Ovary (tissue), 9 donors: ENCODE results near the gene LCE1F. TPM values are rescaled to one million over a fixed set of nuclear protein-coding genes. Genes with fewer than 3 reads are reported as not detected.

Source experiments
- DNase-seq, 5 donors: peaks; one replicate each; pipeline ENCODE4 v3.0.0-alpha.2; 2019 to 2020
- H3K27ac ChIP-seq, 2 donors: fragments of 200-600 bp; one replicate each; pipeline versions ENCODE4 v1.5.1 to v1.8.0; 2019 to 2022
- H3K27me3 ChIP-seq: fragments of 200-600 bp; one replicate; pipeline ENCODE4 v1.8.0; 2022
- H3K36me3 ChIP-seq: fragments of 200-600 bp; sonication (generic); one replicate; pipeline ENCODE4 v1.5.1; 2019
- H3K4me1 ChIP-seq: one replicate; pipeline ENCODE4 v1.8.1; 2013; ENCODE audit warnings: mild to moderate bottlenecking, moderate library complexity; ENCODE audit not compliant: insufficient read depth
- H3K4me3 ChIP-seq: fragments of 200-600 bp; sonication (generic); one replicate; pipeline ENCODE4 v1.5.1; 2017
- H3K9me3 ChIP-seq, 2 donors: fragments of 200-600 bp in 1 of 2; sonication (generic) in 1 of 2; one replicate each; pipeline versions ENCODE4 v1.5.1 to v1.8.1; 2013 to 2019; ENCODE audit warnings: mild to moderate bottlenecking in 1 of 2, moderate library complexity in 1 of 2
- CTCF ChIP-seq, 3 donors: fragments of 450-650 bp in 2 of 3; fragments of 200-600 bp in 1 of 3; IDR thresholded peaks; one replicate each; pipeline versions ENCODE4 v1.5.1 to v1.8.0; 2016 to 2022; ENCODE audit warnings: antibody characterized with exemption in 3 of 3, mild to moderate bottlenecking in 1 of 3
- EP300 ChIP-seq: sonication (generic); formaldehyde crosslinking; IDR thresholded peaks from one replicate; pipeline ENCODE4 v1.6.1; 2017; ENCODE audit warnings: antibody characterized with exemption
- POLR2A ChIP-seq: fragments of 450-650 bp; IDR thresholded peaks from one replicate; pipeline ENCODE4 v1.6.1; 2017; ENCODE audit warnings: antibody characterized with exemption, mild to moderate bottlenecking, moderate library complexity
- WGBS, 3 donors: extraction: QIAGEN DNeasy Blood & Tissue Kit in 1 of 3; methylation state at CpG; one replicate each; pipeline versions ENCODE4 v1.1.5 to v1.1.7; 2013 to 2017; 5-methylcytosine and 5-hydroxymethylcytosine counted together
- intact Hi-C, 4 donors: fragments of 100-400 bp; cut with DNase I; formaldehyde crosslinking; loops; one replicate each; pipeline versions ENCODE4 v1.11.0 to v1.15.1; 2022 to 2023
- polyA plus RNA-seq, 2 donors: library from polyadenylated mRNA; stranded (reverse); fragments of 200-250 nt in 1 of 2; fragments of 350-450 nt in 1 of 2; fragmentation: Illumina TruSeq in 1 of 2; extraction: RNeasy Lipid Tissue Mini Kit (QIAGEN cat#74804) in 1 of 2; gene quantifications; one replicate each; pipeline ENCODE4 v1.2.3, GENCODE V29; 2013 to 2014
- total RNA-seq, 7 donors: library from RNA; depleted of rRNA in 2 of 7; stranded (reverse); fragments of >200 nt in 2 of 7; fragmentation: NEBNext Ultra II Directional in 3 of 7; extraction: Animal tissue kit (Norgen Biotek cat#: 25700) in 3 of 7; gene quantifications; one replicate each; pipeline versions ENCODE4 v1.1.0 to v1.2.4, GENCODE V29; 2016 to 2023
- donor health status: DM: no; HTN: no; CAD: no; lungs with moderate emphysema.
- donor health status: DM: no; HTN: no; CAD: no.
- donor health status: Bipolar disorder and iron deficiency.
- donor health status: DM: yes; HTN: yes; CAD: no.
- donor health status: DM: no; HTN: no; CAD: no.
- donor health status: DM: yes; HTN: yes; CAD: no.

LCE1F gene
- total and polyA plus RNA-seq, 9 donors: not detected

GRCh38 chr1:152770411-152770810 lies 4.5 kb upstream of the LCE1F start:
- TF ChIP-seq CTCF (IDR thresholded peaks at IDR 0.05) (no peak), POLR2A (no peak), EP300 (no peak)
- DNase-seq: no peak
- H3K9me3 ChIP-seq: no peaks in the 10 kb centered on the region
- H3K4me3 ChIP-seq: no peak overlapping the region
- no peaks in the 10 kb centered on the region for H3K27me3 ChIP-seq
- intact Hi-C loops: no loop called here
- no peak overlapping the region for H3K27ac ChIP-seq
- no peaks in the 10 kb centered on the region for H3K4me1 ChIP-seq
- 67 to 85% (median 75%) methylated on average over 1 of the region's 1 CpG for WGBS, 3 donors
- no peaks in the 10 kb centered on the region for H3K36me3 ChIP-seq

- H3K27ac ChIP-seq: no peak overlapping the region
- 67 to 76% (median 76%) methylated on average over 10 to 11 of the region's 11 CpGs for WGBS, 3 donors
- no peaks in the 10 kb centered on the region for H3K27me3 ChIP-seq
Observed at GRCh38 chr1:152776361-152776760, 1.4 kb downstream of the LCE1F start.

GRCh38 chr1:152777510-152778137 lies 2.7 kb downstream of the LCE1F start:
- TF ChIP-seq CTCF (IDR thresholded peaks at IDR 0.05) (no peak), EP300 (no peak), POLR2A (no peak)
- no peak overlapping the region for H3K4me3 ChIP-seq
- no peaks in the 10 kb centered on the region for H3K4me1 ChIP-seq
- H3K36me3 ChIP-seq: no peaks in the 10 kb centered on the region
- DNase-seq: no peak
- H3K9me3 ChIP-seq: no peaks in the 10 kb centered on the region
- 58 to 73% (median 67%) methylated on average over 4 of the region's 4 CpGs for WGBS, 3 donors
- intact Hi-C loops: no loop called here
- no peaks in the 10 kb centered on the region for H3K27me3 ChIP-seq
- H3K27ac ChIP-seq: no peak overlapping the region

More at GRCh38 chr1:152776361-152776760, 1.4 kb downstream of the LCE1F start:
- no peak overlapping the region for H3K4me3 ChIP-seq
- no peak for DNase-seq
- TF ChIP-seq EP300 (no peak), CTCF (IDR thresholded peaks at IDR 0.05) (no peak), POLR2A (no peak)
- no peaks in the 10 kb centered on the region for H3K36me3 ChIP-seq
- H3K4me1 ChIP-seq: no peaks in the 10 kb centered on the region
- intact Hi-C loops: no loop called here
- H3K9me3 ChIP-seq: no peaks in the 10 kb centered on the region

- Histone ChIP-seq H3K4me1 (no peaks in the 10 kb centered on the region), H3K27me3 (no peaks in the 10 kb centered on the region), H3K4me3 (no peak overlapping the region), H3K27ac (no peak overlapping the region), H3K9me3 (no peaks in the 10 kb centered on the region), H3K36me3 (no peaks in the 10 kb centered on the region)
- WGBS, 3 donors: 67 to 81% (median 78%) methylated on average over 2 of the region's 2 CpGs
- TF ChIP-seq EP300 (no peak), POLR2A (no peak), CTCF (IDR thresholded peaks at IDR 0.05) (no peak)
- DNase-seq: no peak
- intact Hi-C loops: no loop called here
Observed at GRCh38 chr1:152783095-152783494, 8.2 kb downstream of the LCE1F start.
